Cardiac septum (tissue), 1 donor: ENCODE data around the gene PPP1R14C. TPM values are rescaled to one million over a fixed set of nuclear protein-coding genes. Genes with fewer than 3 reads are reported as not detected.

Experiments
- DNase-seq: peaks from one replicate; pipeline ENCODE4 v3.0.0-alpha.2; 2020; ENCODE audit warnings: low spot score
- intact Hi-C: fragments of 100-400 bp; cut with DNase I; formaldehyde crosslinking; loops from one replicate; pipeline ENCODE4 v1.14.0; 2022
- total RNA-seq: library from RNA; stranded (reverse); fragmentation: NEBNext Ultra II Directional; extraction: Animal tissue kit (Norgen Biotek cat#: 25700); gene quantifications from one replicate; pipeline ENCODE4 v1.2.1, GENCODE V29; 2021
- donor health status: DM: no; HTN: no; CAD: no.

The PPP1R14C gene
- total RNA-seq, 1 donor from 2014 or later: 91.5 TPM

- intact Hi-C loops: no loop called here
- DNase-seq: no peak
Observed at GRCh38 chr6:150204705-150205472, 62.0 kb downstream of the PPP1R14C start.

DNA sequence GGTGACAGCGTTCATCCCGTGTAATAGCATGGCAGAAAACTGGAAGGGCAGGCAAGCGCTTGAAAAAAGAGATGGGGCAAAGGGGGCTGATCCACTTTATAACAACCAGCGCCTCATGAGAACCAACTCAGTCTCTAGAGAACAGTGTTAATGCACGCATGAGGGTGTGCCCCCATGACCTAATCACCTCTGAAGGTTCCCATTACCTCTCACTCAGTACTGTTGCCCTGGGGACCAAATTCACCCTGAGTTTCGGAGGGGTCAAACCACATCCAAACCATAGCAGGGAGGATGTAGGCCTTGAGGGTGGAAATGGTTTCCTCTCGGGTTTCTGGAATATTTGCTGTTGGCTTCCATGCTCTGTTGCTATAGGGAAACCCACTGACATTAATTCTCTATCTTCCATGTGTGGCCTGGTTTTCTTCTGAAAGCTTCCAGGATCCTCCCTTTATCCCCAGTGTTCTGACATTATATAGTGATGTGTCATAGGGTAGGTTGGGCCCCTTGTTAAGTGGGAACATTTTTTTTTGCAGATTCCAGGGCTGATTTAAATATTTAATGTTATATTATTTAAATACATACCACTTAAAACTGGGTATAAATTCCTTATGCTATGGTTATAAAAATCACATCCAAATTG is 65.2 kb downstream of the PPP1R14C start:
- intact Hi-C loops: no loop called here

GRCh38 chr6:150208611-150209352 is 65.9 kb downstream of the PPP1R14C start:
- no peak for DNase-seq
- intact Hi-C loops: no loop called here

More for the DNA sequence above, 65.2 kb downstream of the PPP1R14C start:
- no peak for DNase-seq

DNA sequence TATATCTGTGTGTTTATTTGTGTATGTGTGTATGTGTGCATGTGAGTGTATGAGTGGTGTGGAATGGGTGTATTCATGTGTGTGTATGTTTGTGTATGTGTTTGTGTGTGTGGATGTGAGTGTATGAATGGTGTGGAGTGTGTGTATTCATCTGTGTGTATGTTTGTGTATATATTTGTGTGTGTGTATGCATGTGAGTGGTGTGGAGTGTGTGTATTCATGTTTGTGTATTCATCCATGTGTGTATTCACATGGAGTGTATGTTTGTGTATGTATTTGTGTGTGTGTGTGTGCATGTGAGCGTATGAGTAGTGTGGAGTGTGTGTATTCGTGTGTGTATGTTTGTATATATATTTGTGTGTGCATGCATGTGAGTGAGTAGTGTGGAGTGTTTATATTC is 66.6 kb downstream of the PPP1R14C start:
- no peak for DNase-seq
- intact Hi-C loops: no loop called here

DNA sequence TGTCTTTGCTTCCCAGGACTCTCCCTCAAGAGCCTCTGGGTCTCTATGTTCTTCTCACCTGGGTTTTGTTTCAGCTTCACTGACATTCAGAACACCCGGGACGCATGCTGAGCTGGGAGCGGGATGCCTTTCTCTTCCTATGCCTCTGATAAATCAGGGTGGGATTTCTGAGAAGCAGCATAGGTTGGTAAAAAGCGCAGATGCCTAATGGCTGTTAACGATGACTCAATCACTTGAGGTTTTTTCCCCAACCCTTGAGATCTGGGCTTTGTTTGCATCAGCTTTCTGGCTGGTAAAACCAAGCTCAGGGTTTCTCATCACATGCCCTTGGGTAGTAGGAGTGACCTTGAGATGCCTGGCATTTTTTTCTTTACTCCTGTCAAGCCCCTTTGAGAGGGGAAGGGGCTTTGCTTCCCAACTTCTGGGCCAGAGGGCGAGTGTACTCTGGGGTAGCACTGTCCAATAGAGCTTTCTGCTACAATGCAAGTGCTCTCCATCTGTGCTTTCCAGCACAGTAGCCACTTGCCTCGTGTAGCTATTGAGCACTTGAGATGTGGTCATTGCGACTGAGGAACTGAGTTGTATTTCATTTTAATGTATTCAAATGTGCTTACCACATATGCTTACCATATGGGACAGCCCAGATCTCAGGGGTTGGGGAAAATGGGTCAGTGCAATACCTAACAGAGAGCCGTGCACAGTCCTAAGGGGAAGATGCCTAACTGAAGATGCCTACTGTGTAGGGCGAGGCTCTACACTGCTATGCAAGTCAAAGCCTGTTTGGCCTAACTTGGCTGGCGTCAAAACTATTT is 69.1 kb downstream of the PPP1R14C start:
- DNase-seq: no peak

DNA sequence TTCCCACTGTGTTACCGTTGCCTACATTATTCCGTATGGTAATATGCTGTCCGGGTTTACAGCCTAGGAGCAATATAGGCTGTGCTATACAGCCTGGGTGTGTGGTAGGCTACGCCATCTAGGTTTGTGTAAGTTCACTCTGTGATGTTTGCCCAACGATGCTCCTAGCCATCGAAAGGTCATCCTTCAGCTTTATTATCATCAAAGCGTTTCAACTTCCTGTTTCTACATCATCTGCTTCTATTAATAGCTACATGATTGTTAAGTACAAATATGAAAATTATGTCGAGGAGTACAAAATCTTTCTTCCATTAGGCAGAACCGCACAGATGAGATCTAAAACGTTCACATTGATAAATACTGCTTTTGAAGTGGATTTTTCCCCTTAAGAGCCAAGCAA is 69.9 kb downstream of the PPP1R14C start:
- intact Hi-C loops: no loop called here
- no peak for DNase-seq

More for the DNA sequence above, 69.1 kb downstream of the PPP1R14C start:
- intact Hi-C loops: no loop called here

DNA sequence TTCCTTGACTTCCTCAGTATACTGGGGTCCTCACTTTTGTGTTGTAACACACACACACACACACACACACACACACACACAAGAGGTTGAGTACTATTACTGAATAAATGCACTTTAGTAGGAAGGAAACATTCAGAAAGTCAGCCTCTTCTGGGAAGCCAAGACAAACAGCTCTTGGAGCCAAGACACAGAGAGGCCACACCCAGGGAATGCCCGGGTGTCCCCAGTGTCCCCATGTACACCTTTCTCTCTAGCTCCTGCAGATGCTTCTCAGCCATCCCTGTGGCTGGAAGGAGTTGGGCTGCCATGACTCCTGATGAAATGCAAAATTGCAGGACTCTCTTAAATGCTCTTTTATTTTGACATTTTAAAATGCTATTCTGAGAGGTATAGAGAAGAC is 70.5 kb downstream of the PPP1R14C start:
- no peak for DNase-seq
- intact Hi-C loops: no loop called here

- DNase-seq: no peak
- intact Hi-C loops: no loop called here
Observed at GRCh38 chr6:150214310-150214709, 71.5 kb downstream of the PPP1R14C start.

GRCh38 chr6:150220634-150221551 is 78.0 kb downstream of the PPP1R14C start:
- DNase-seq: no peak
- intact Hi-C loops: no loop called here

- no peak for DNase-seq
- intact Hi-C loops: no loop called here
Observed at GRCh38 chr6:150224820-150225219, 82.0 kb downstream of the PPP1R14C start.

GRCh38 chr6:150227281-150227680 is 84.4 kb downstream of the PPP1R14C start:
- intact Hi-C loops: no loop called here
- no peak for DNase-seq

- intact Hi-C loops: no loop called here
- no peak for DNase-seq
Observed at GRCh38 chr6:150228072-150228733, 85.4 kb downstream of the PPP1R14C start.

GRCh38 chr6:150229436-150230163 is 86.8 kb downstream of the PPP1R14C start:
- intact Hi-C loops: no loop called here
- DNase-seq: no peak

DNA sequence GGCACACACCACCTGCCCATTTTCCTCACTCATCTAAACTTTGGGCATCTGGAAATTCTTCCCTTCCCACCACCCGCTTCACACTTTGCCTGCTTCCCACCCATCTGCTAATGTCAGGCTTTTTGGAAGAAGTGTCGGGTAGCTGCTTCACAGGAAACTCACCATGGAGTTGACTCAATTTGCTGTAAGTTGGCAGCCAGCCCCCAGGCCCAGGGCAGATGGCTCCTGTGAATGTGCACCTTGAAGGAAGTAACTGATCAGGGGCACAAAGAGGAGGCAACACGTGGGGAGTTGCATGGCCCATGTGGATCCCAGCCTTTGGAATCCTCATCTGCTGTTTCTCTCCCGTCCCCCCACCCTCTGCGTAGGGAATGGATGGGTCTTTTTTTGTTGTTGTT is 87.3 kb downstream of the PPP1R14C start:
- intact Hi-C loops: no loop called here

GRCh38 chr6:150230832-150231524 is 88.1 kb downstream of the PPP1R14C start:
- no peak for DNase-seq
- intact Hi-C loops: no loop called here

More for the DNA sequence above, 87.3 kb downstream of the PPP1R14C start:
- no peak for DNase-seq

DNA sequence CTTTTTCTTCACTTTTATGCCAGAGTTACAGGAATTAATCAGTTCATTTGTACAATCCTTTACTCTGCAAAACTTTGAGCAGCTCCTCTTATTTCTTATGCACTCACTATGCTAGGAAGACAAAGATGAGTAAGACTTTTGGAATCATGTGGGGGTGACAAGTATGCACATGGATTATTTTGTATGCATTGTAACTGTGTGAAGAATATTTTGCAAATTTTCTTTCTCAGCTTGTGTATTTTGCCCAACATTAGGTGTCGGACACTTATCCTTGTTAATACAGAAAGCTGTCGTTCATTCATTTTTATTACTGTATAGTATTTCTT is 88.6 kb downstream of the PPP1R14C start:
- DNase-seq: no peak
- intact Hi-C loops: no loop called here

DNA sequence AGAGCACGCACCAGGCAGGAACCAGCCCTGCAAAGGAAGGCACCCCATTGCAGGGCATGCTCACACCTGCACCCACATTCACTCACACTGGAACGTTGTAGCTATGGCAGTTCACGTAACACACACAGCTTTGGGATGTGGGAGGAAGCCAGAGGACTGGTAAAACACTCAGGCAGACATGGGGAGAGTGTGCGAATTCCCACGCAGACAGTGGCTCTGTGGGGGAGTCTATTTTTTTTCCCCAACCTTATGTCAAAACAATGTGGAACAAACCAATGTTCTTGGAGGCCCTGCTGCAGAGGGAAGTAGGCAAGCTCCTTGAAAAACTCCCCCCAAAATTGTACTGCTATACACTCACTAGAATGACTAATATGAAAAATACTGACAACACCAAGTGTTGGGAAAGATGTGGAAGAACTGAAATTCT is 91.0 kb downstream of the PPP1R14C start:
- no peak for DNase-seq
- intact Hi-C loops: no loop called here
